Measurements from ENCODE around the gene IMPDH2.

GRCh38 chr3:49016414-49017228, 12.6 kb downstream of the IMPDH2 start:
- no peak for TF ChIP-seq TBP (IDR thresholded peaks at IDR 0.05; ENCODE audit: low read depth, low read length)
- no peak for TF ChIP-seq USF2 (IDR thresholded peaks at IDR 0.05; ENCODE audit: low read length)

Data from H1 (cell line).